SU-DHL-6 (cell line): ENCODE measurements around the gene SLC12A8.

ENCODE experiments used
- H2AFZ ChIP-seq: fragments of 200-600 bp; sonication (generic); 2 replicates; pipeline ENCODE4 v1.6.1; 2014; ENCODE audit warnings: low read depth, mild to moderate bottlenecking, moderate library complexity, mixed read lengths, antibody characterized with exemption, low read length; ENCODE audit not compliant: severe bottlenecking
- H3F3A ChIP-seq: fragments of 200-600 bp; shearing (Covaris generic); 2 replicates; pipeline ENCODE4 v1.6.0; 2016; ENCODE audit warnings: antibody characterized with exemption, mild to moderate bottlenecking; ENCODE audit not compliant: insufficient read depth
- H3K27ac ChIP-seq: fragments of 200-600 bp; sonication (generic); 2 replicates; pipeline ENCODE4 v1.5.1; 2016; ENCODE audit warnings: low read depth, mild to moderate bottlenecking, low read length, moderate library complexity, mixed read lengths
- H3K27me3 ChIP-seq: fragments of 200-600 bp; sonication (generic), shearing (Covaris generic); 2 replicates; pipeline ENCODE4 v1.6.0; 2014; ENCODE audit warnings: mild to moderate bottlenecking, low read length
- H3K36me3 ChIP-seq: fragments of 200-600 bp; sonication (generic); 2 replicates; pipeline ENCODE4 v1.6.1; 2014; ENCODE audit warnings: mild to moderate bottlenecking, low read length, mixed read lengths
- H3K4me2 ChIP-seq: fragments of 300-600, 200-600 bp; shearing (Covaris generic), sonication (generic); 2 replicates; pipeline ENCODE4 v1.6.0; 2014; ENCODE audit warnings: low read length, low read depth, mild to moderate bottlenecking; ENCODE audit not compliant: poor library complexity, severe bottlenecking
- H3K4me3 ChIP-seq: fragments of 200-600 bp; sonication (generic); 2 replicates; pipeline ENCODE4 v1.5.1; 2014; ENCODE audit warnings: antibody characterized with exemption, low read length, mild to moderate bottlenecking, mixed read lengths; ENCODE audit not compliant: insufficient read depth, poor library complexity, severe bottlenecking
- H3K79me2 ChIP-seq: fragments of 200-600 bp; sonication (generic); 2 replicates; pipeline ENCODE4 v1.6.1; 2014; ENCODE audit warnings: mild to moderate bottlenecking, low read length, moderate library complexity; ENCODE audit not compliant: insufficient read depth
- H3K9ac ChIP-seq: fragments of 200-600 bp; sonication (generic); 2 replicates; pipeline ENCODE4 v1.7.0; 2014; ENCODE audit warnings: mild to moderate bottlenecking, low read length
- H3K9me2 ChIP-seq: fragments of 200-600 bp; sonication (generic); replicated peaks from 2 replicates; pipeline ENCODE4 v1.6.1; 2014; ENCODE audit warnings: low read length; ENCODE audit not compliant: insufficient read depth
- H3K9me3 ChIP-seq: fragments of 200-600 bp; sonication (generic); 2 replicates; pipeline ENCODE4 v1.6.1; 2014; ENCODE audit warnings: low read length, mixed read lengths; ENCODE audit not compliant: insufficient read depth
- H4K20me1 ChIP-seq: fragments of 200-600 bp; sonication (generic); 2 replicates; pipeline ENCODE4 v1.6.1; 2014; ENCODE audit warnings: low read depth, mild to moderate bottlenecking, antibody characterized with exemption, low read length, moderate library complexity, mixed read lengths
- EZH2phosphoT487 ChIP-seq: fragments of 200-600 bp; sonication (generic), shearing (Covaris generic); conservative IDR thresholded peaks from 2 replicates; pipeline ENCODE4 v1.6.1; 2018; ENCODE audit warnings: mild to moderate bottlenecking, antibody characterized with exemption, low read length, moderate library complexity, mixed read lengths
- TF ChIP-seq, protein P1 (sequence below): fragments of 200-600 bp; sonication (generic); IDR thresholded peaks from one replicate; pipeline ENCODE4 v1.5.1; 2017; ENCODE audit warnings: antibody characterized with exemption, mild to moderate bottlenecking, low read length, moderate library complexity; ENCODE audit not compliant: insufficient read depth, poor library complexity, severe bottlenecking

Gene SLC12A8

DNA sequence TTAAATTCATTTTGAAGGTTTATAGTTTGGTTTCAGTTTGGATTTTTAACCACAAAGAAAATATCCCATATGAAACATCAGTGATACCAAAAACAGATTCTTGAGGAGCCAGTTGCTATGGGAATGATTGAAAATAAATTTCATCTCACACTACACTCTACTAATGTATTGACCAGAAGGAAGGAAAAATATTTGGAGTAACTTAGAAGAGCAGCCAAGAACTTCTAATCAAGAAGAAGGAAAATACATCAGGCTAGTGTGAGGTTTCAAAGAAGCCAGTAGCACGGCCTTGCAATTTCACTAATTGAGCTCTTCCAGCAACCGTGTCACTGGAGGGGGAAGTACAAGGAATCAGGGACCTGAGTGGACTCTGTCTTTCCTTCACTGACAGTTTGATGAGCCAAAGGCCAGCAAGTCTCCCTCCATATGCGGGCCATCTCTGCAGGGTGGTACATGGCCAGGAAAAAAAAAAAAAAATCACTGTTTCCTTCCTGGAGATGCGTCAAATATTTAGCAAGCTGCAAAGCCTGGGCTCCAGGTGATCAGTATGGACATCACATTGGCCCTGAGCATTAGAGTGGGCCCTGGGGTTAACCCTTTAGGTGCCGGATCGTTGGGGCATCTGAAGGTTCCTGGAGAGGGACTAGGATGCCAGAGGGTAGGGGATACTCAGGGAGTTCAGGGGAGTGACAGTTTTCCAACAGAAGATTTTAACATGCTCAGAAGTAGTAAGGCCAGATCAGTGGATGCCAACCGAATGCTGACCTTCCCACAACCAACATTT, 37.1 kb downstream of the SLC12A8 start:
- Histone ChIP-seq H3K9me2 (no peaks in the 10 kb centered on the region), H3K27me3 (no peaks in the 10 kb centered on the region), H3K9me3 (no peaks in the 10 kb centered on the region), H3K4me3 (no peak overlapping the region), H3K36me3 (no peaks in the 10 kb centered on the region), H3K79me2 (no peaks in the 10 kb centered on the region), H3K4me2 (no peak overlapping the region), H3K27ac (no peak overlapping the region), H2AFZ (no peak overlapping the region), H3F3A (no peaks in the 10 kb centered on the region), H4K20me1 (no peaks in the 10 kb centered on the region), H3K9ac (no peak overlapping the region)
- TF ChIP-seq, protein P1, sequence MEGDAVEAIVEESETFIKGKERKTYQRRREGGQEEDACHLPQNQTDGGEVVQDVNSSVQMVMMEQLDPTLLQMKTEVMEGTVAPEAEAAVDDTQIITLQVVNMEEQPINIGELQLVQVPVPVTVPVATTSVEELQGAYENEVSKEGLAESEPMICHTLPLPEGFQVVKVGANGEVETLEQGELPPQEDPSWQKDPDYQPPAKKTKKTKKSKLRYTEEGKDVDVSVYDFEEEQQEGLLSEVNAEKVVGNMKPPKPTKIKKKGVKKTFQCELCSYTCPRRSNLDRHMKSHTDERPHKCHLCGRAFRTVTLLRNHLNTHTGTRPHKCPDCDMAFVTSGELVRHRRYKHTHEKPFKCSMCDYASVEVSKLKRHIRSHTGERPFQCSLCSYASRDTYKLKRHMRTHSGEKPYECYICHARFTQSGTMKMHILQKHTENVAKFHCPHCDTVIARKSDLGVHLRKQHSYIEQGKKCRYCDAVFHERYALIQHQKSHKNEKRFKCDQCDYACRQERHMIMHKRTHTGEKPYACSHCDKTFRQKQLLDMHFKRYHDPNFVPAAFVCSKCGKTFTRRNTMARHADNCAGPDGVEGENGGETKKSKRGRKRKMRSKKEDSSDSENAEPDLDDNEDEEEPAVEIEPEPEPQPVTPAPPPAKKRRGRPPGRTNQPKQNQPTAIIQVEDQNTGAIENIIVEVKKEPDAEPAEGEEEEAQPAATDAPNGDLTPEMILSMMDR: no peak
- no peak for TF ChIP-seq EZH2phosphoT487

GRCh38 chr3:125172346-125172745, 40.2 kb downstream of the SLC12A8 start:
- Histone ChIP-seq H3K4me2 (no peak overlapping the region), H2AFZ (no peak overlapping the region), H3K27ac (no peak overlapping the region), H3K9me3 (no peaks in the 10 kb centered on the region), H3K79me2 (no peaks in the 10 kb centered on the region), H3K9ac (no peak overlapping the region), H3K36me3 (no peaks in the 10 kb centered on the region), H3F3A (no peaks in the 10 kb centered on the region), H3K4me3 (no peak overlapping the region), H3K9me2 (no peaks in the 10 kb centered on the region), H4K20me1 (no peaks in the 10 kb centered on the region), H3K27me3 (no peaks in the 10 kb centered on the region)
- TF ChIP-seq EZH2phosphoT487: no peak
- TF ChIP-seq, protein P1: no peak

- TF ChIP-seq, protein P1: no peak
- no peak for TF ChIP-seq EZH2phosphoT487
- Histone ChIP-seq H3K9me2 (no peaks in the 10 kb centered on the region), H2AFZ (no peak overlapping the region), H3K4me3 (no peak overlapping the region), H3K9ac (no peak overlapping the region), H3K9me3 (no peaks in the 10 kb centered on the region), H3K79me2 (no peaks in the 10 kb centered on the region), H3K36me3 (no peaks in the 10 kb centered on the region), H3K4me2 (no peak overlapping the region), H3K27me3 (no peaks in the 10 kb centered on the region), H3F3A (no peaks in the 10 kb centered on the region), H4K20me1 (no peaks in the 10 kb centered on the region), H3K27ac (no peak overlapping the region)
Observed at GRCh38 chr3:125168711-125169393, 43.7 kb downstream of the SLC12A8 start.
